HEK293 (cell line): ENCODE measurements around the gene CDC40.

Source experiments
- TRIM28 ChIP-seq: IDR thresholded peaks from 2 replicates; pipeline ENCODE4 v1.6.1; 2011; ENCODE audit warnings: low read length, control low read depth, borderline replicate concordance
- ZFP3 ChIP-seq: fragments of 450-650 bp; formaldehyde crosslinking; IDR thresholded peaks from 2 replicates; pipeline ENCODE4 v1.5.1; 2016; ENCODE audit warnings: low read depth, missing biosample characterization, missing genetic modification characterization
- ZNF221 ChIP-seq: fragments of 450-650 bp; formaldehyde crosslinking; IDR thresholded peaks from 2 replicates; pipeline ENCODE4 v1.5.1; 2017; ENCODE audit warnings: missing biosample characterization, missing genetic modification characterization, borderline replicate concordance
- ZNF311 ChIP-seq: fragments of 450-650 bp; formaldehyde crosslinking; IDR thresholded peaks from 2 replicates; pipeline ENCODE4 v1.5.1; 2017; ENCODE audit warnings: missing biosample characterization, missing genetic modification characterization, borderline replicate concordance
- ZNF544 ChIP-seq: fragments of 450-650 bp; formaldehyde crosslinking; IDR thresholded peaks from 2 replicates; pipeline ENCODE4 v1.5.0; 2017; ENCODE audit warnings: missing biosample characterization, missing genetic modification characterization
- ZNF629 ChIP-seq: fragments of 450-650 bp; formaldehyde crosslinking; IDR thresholded peaks from 2 replicates; pipeline ENCODE4 v1.5.1; 2017; ENCODE audit warnings: missing biosample characterization, missing genetic modification characterization
- ZNF792 ChIP-seq: fragments of 450-650 bp; formaldehyde crosslinking; IDR thresholded peaks from 2 replicates; pipeline ENCODE4 v1.5.1; 2016; ENCODE audit warnings: missing biosample characterization, missing genetic modification characterization
- ZNF837 ChIP-seq: fragments of 450-650 bp; formaldehyde crosslinking; IDR thresholded peaks from 2 replicates; pipeline ENCODE4 v1.5.1; 2016; ENCODE audit warnings: missing biosample characterization, missing genetic modification characterization
- TF ChIP-seq, protein P1 (sequence below): fragments of 450-650 bp; formaldehyde crosslinking; IDR thresholded peaks from 2 replicates; pipeline ENCODE4 v1.5.1; 2016; ENCODE audit warnings: missing biosample characterization, missing genetic modification characterization
- TF ChIP-seq, protein P2 (sequence below): fragments of 450-650 bp; formaldehyde crosslinking; IDR thresholded peaks from 2 replicates; pipeline ENCODE4 v1.5.1; 2016; ENCODE audit warnings: missing biosample characterization, missing genetic modification characterization

DNA sequence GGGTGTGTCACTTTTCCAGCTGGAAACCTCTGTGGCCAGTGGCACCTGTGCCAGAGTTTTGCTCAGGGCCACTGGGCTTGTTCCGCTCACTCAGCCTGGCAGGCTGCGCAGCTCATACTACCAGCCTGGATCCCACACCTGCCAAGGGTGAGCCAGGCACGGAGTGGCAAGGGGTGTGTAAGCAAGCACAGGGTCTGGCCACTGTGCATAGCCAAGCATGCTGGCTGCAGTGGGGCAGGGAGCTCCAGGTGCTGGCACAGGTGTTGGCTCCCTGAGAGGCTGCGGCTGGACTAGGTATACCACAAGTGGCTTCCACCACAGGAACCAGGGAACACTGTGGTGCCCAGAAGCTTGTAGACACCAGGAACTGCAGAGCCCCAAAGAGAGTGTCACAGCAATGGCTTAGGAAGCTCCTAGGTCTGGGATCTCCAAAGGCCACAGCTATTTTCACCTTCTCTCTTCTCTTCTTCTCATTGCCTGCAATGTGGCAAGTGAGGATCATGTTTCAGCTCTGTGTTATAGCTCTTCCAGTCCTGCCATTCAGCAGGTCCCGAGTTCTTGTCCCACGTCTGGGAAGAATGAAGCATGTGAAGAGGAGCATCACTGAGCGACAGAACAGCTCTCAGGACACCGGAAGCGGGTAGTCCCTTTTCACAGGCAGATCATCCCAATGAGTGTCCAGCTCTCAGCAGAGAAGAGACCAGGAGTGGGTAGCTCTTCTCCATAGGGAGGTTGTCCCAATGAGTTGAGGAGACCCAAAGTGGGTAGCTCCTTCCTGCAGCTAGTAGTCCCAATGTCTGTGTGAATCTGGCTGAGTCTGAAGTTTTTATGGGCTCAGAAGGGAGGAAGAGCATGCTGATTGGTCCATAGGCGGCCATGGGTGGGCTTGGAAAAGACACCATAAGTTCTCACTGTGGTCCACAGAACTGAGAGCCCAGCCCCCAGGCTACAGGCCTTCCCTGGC, 42.0 kb upstream of the CDC40 start:
- TF ChIP-seq, protein P1, sequence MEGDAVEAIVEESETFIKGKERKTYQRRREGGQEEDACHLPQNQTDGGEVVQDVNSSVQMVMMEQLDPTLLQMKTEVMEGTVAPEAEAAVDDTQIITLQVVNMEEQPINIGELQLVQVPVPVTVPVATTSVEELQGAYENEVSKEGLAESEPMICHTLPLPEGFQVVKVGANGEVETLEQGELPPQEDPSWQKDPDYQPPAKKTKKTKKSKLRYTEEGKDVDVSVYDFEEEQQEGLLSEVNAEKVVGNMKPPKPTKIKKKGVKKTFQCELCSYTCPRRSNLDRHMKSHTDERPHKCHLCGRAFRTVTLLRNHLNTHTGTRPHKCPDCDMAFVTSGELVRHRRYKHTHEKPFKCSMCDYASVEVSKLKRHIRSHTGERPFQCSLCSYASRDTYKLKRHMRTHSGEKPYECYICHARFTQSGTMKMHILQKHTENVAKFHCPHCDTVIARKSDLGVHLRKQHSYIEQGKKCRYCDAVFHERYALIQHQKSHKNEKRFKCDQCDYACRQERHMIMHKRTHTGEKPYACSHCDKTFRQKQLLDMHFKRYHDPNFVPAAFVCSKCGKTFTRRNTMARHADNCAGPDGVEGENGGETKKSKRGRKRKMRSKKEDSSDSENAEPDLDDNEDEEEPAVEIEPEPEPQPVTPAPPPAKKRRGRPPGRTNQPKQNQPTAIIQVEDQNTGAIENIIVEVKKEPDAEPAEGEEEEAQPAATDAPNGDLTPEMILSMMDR: no peak
- TF ChIP-seq ZNF837 (no peak), ZNF311 (no peak), ZNF221 (tag by site-specific recombination) (no peak), ZNF544 (tag by site-specific recombination) (no peak), ZNF629 (tag by site-specific recombination) (no peak), TRIM28 (peak; percentile 92; the same call in 1 of the 2 replicates), ZNF792 (tag by site-specific recombination) (no peak), ZFP3 (tag by site-specific recombination) (no peak)
- TF ChIP-seq, protein P2, sequence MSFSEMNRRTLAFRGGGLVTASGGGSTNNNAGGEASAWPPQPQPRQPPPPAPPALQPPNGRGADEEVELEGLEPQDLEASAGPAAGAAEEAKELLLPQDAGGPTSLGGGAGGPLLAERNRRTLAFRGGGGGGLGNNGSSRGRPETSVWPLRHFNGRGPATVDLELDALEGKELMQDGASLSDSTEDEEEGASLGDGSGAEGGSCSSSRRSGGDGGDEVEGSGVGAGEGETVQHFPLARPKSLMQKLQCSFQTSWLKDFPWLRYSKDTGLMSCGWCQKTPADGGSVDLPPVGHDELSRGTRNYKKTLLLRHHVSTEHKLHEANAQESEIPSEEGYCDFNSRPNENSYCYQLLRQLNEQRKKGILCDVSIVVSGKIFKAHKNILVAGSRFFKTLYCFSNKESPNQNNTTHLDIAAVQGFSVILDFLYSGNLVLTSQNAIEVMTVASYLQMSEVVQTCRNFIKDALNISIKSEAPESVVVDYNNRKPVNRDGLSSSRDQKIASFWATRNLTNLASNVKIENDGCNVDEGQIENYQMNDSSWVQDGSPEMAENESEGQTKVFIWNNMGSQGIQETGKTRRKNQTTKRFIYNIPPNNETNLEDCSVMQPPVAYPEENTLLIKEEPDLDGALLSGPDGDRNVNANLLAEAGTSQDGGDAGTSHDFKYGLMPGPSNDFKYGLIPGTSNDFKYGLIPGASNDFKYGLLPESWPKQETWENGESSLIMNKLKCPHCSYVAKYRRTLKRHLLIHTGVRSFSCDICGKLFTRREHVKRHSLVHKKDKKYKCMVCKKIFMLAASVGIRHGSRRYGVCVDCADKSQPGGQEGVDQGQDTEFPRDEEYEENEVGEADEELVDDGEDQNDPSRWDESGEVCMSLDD (tag by site-specific recombination): no peak
